Measurements from ENCODE around the gene CFAP65. TPM values are rescaled to one million over a fixed set of nuclear protein-coding genes. Genes with fewer than 3 reads are reported as not detected.

Gene CFAP65
- total RNA-seq, 1 experiment from 2014 or later: 0.52 TPM

DNA sequence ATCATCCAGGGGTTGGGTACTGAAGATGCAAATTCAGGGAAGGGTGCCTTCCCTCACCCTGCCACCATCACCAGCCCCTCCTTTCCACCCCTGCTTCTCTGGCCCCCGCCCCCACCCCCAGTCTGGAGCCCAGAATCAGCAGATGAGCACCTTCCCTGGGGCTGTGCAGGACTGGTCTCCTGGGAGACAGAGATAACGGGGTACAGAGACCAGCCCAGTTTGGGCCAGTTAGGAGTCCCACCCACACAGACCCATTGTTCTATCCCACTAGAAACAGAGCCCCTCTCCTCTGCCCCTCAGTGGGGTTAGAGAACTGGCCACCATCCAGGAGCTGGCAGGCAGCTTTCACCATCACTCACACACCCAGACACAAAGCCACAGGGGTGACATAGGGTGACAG is 43.6 kb downstream of the CFAP65 start:
- DNase-seq (ENCODE audit: low read depth, low spot score) (no peak), ATAC-seq (no peak)
- Histone ChIP-seq H3K9me2 (ENCODE audit: insufficient read depth) (no peaks in the 10 kb centered on the region), H3K36me3 (ENCODE audit: control insufficient read depth in 1 of 2, insufficient read depth in 2 of 2, low read length in 2 of 2) (no peaks in the 10 kb centered on the region), H3K4me3 (replicated peaks in 1 of 2; ENCODE audit: low read depth in 1 of 2, low read length in 2 of 2) (no peak overlapping the region), H3K4me1 (ENCODE audit: control insufficient read depth in 1 of 2, insufficient read depth in 2 of 2, low read length in 2 of 2) (peaks cover 9 to 37% of the 10 kb centered on the region in 2 experiments; a peak in 3 of 4 replicates), H4K20me1 (ENCODE audit: insufficient read depth) (no peaks in the 10 kb centered on the region), H3K27me3 (ENCODE audit: insufficient read depth, low read length) (no peaks in the 10 kb centered on the region), H3K79me2 (ENCODE audit: insufficient read depth, low read length) (no peaks in the 10 kb centered on the region), H3K9ac (ENCODE audit: low read length) (no peak overlapping the region), H3K9me3 (ENCODE audit: control insufficient read depth in 1 of 2, insufficient read depth in 1 of 2, low read depth in 1 of 2, low read length in 2 of 2) (no peaks in the 10 kb centered on the region), H2AFZ (ENCODE audit: low read depth, low read length, poor library complexity, severe bottlenecking) (no peak overlapping the region), H3K4me2 (ENCODE audit: low read length) (no peak overlapping the region), H3K27ac (ENCODE audit: low read depth, low read length) (no peak overlapping the region)
- intact Hi-C loops (cut with micrococcal nuclease): loop anchor here (2.0 kb wide), 1 partner anchor 157 kb away; no protein-coding TSS in a partner anchor
- BruUV-seq (replicated peaks): no TSS peak
- RAD21 ChIA-PET (ENCODE audit: low non-redundant PET in 1 of 2, low total read pairs in 2 of 2, uncharacterized antibody in 2 of 2, unreplicated experiment in 2 of 2): no interaction called here
- CTCF ChIA-PET: interaction anchor here (1.0 to 1.4 kb wide), 3 partner anchors 18 to 61 kb away, joined by 3 to 4 read pairs (median 3); no protein-coding TSS in a partner anchor
- POLR2A ChIA-PET: no interaction called here
- TF ChIP-seq SIN3A (IDR thresholded peaks at IDR 0.05; ENCODE audit: low read depth) (no peak), CEBPB (IDR thresholded peaks at IDR 0.05; ENCODE audit: low read depth) (no peak), FOSL1 (IDR thresholded peaks at IDR 0.05; ENCODE audit: low read depth) (no peak), POLR2AphosphoS5 (IDR thresholded peaks at IDR 0.05; ENCODE audit: low read depth, low read length) (no peak), SP1 (IDR thresholded peaks at IDR 0.05; ENCODE audit: low read depth) (no peak), TCF7L2 (IDR thresholded peaks at IDR 0.05; ENCODE audit: borderline replicate concordance, extremely low read depth, insufficient read depth, insufficient read length) (no peak), CBX3 (IDR thresholded peaks at IDR 0.05; ENCODE audit: low read depth) (no peak), ELF1 (IDR thresholded peaks at IDR 0.05; ENCODE audit: borderline replicate concordance, low read depth) (no peak), YY1 (IDR thresholded peaks at IDR 0.05; ENCODE audit: extremely low read depth, insufficient replicate concordance, low read depth, low read length) (no peak), ZNF274 (IDR thresholded peaks at IDR 0.05; ENCODE audit: low read depth, low read length) (no peak), EZH2 (IDR thresholded peaks at IDR 0.05) (no peak)
- TF ChIP-seq, protein P1, sequence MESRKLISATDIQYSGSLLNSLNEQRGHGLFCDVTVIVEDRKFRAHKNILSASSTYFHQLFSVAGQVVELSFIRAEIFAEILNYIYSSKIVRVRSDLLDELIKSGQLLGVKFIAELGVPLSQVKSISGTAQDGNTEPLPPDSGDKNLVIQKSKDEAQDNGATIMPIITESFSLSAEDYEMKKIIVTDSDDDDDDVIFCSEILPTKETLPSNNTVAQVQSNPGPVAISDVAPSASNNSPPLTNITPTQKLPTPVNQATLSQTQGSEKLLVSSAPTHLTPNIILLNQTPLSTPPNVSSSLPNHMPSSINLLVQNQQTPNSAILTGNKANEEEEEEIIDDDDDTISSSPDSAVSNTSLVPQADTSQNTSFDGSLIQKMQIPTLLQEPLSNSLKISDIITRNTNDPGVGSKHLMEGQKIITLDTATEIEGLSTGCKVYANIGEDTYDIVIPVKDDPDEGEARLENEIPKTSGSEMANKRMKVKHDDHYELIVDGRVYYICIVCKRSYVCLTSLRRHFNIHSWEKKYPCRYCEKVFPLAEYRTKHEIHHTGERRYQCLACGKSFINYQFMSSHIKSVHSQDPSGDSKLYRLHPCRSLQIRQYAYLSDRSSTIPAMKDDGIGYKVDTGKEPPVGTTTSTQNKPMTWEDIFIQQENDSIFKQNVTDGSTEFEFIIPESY (IDR thresholded peaks at IDR 0.05; ENCODE audit: extremely low read depth, insufficient replicate concordance, low read length): no peak
- TF ChIP-seq, protein P2, sequence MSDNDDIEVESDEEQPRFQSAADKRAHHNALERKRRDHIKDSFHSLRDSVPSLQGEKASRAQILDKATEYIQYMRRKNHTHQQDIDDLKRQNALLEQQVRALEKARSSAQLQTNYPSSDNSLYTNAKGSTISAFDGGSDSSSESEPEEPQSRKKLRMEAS (IDR thresholded peaks at IDR 0.05): no peak
- TF ChIP-seq, protein P3, sequence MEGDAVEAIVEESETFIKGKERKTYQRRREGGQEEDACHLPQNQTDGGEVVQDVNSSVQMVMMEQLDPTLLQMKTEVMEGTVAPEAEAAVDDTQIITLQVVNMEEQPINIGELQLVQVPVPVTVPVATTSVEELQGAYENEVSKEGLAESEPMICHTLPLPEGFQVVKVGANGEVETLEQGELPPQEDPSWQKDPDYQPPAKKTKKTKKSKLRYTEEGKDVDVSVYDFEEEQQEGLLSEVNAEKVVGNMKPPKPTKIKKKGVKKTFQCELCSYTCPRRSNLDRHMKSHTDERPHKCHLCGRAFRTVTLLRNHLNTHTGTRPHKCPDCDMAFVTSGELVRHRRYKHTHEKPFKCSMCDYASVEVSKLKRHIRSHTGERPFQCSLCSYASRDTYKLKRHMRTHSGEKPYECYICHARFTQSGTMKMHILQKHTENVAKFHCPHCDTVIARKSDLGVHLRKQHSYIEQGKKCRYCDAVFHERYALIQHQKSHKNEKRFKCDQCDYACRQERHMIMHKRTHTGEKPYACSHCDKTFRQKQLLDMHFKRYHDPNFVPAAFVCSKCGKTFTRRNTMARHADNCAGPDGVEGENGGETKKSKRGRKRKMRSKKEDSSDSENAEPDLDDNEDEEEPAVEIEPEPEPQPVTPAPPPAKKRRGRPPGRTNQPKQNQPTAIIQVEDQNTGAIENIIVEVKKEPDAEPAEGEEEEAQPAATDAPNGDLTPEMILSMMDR (IDR thresholded peaks at IDR 0.05 in 2 of 3, conservative IDR thresholded peaks at IDR 0.05 in 1 of 3; ENCODE audit: borderline replicate concordance in 1 of 3, insufficient read depth in 1 of 3, low read depth in 2 of 3, low read length in 2 of 3): no peak
- TF ChIP-seq, protein P4, sequence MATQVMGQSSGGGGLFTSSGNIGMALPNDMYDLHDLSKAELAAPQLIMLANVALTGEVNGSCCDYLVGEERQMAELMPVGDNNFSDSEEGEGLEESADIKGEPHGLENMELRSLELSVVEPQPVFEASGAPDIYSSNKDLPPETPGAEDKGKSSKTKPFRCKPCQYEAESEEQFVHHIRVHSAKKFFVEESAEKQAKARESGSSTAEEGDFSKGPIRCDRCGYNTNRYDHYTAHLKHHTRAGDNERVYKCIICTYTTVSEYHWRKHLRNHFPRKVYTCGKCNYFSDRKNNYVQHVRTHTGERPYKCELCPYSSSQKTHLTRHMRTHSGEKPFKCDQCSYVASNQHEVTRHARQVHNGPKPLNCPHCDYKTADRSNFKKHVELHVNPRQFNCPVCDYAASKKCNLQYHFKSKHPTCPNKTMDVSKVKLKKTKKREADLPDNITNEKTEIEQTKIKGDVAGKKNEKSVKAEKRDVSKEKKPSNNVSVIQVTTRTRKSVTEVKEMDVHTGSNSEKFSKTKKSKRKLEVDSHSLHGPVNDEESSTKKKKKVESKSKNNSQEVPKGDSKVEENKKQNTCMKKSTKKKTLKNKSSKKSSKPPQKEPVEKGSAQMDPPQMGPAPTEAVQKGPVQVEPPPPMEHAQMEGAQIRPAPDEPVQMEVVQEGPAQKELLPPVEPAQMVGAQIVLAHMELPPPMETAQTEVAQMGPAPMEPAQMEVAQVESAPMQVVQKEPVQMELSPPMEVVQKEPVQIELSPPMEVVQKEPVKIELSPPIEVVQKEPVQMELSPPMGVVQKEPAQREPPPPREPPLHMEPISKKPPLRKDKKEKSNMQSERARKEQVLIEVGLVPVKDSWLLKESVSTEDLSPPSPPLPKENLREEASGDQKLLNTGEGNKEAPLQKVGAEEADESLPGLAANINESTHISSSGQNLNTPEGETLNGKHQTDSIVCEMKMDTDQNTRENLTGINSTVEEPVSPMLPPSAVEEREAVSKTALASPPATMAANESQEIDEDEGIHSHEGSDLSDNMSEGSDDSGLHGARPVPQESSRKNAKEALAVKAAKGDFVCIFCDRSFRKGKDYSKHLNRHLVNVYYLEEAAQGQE (IDR thresholded peaks at IDR 0.05; ENCODE audit: low read depth): no peak
